ENCODE results near the gene SCRT2. TPM values are rescaled to one million over a fixed set of nuclear protein-coding genes. Genes with fewer than 3 reads are reported as not detected.

SCRT2 gene
- total RNA-seq, 1 donor = not detected

- Histone ChIP-seq H3K4me1 (ENCODE audit: insufficient read depth, low read length) (peaks cover 15% of the 10 kb centered on the region), H4K20me1 (ENCODE audit: insufficient read depth, low read length) (no peaks in the 10 kb centered on the region), H3K79me2 (ENCODE audit: insufficient read depth, low read length) (no peaks in the 10 kb centered on the region), H2AFZ (ENCODE audit: low read length) (peak overlapping the region; percentile 38), H3K36me3 (ENCODE audit: insufficient read depth, low read length) (no peaks in the 10 kb centered on the region), H3K27me3 (ENCODE audit: insufficient read depth, low read length) (peaks cover 29% of the 10 kb centered on the region), H3K4me3 (ENCODE audit: insufficient read depth, low read length) (no peak overlapping the region), H3K4me2 (ENCODE audit: insufficient read depth, low read length) (no peak overlapping the region), H3K27ac (ENCODE audit: low read depth, low read length) (no peak overlapping the region), H3K9me3 (ENCODE audit: low read depth, low read length) (no peaks in the 10 kb centered on the region)
- no peak for TF ChIP-seq CTCF (IDR thresholded peaks at IDR 0.05; ENCODE audit: extremely low read depth, low read depth, low read length)
- DNase-seq (ENCODE audit: insufficient read length, low spot score, missing footprints) = peak; percentile 92
Observed at GRCh38 chr20:658731-659291, 16.8 kb downstream of the SCRT2 start.

GRCh38 chr20:658202-658601, 17.4 kb downstream of the SCRT2 start:
- Histone ChIP-seq H4K20me1 (ENCODE audit: insufficient read depth, low read length) (no peaks in the 10 kb centered on the region), H3K9me3 (ENCODE audit: low read depth, low read length) (no peaks in the 10 kb centered on the region), H3K4me2 (ENCODE audit: insufficient read depth, low read length) (no peak overlapping the region), H3K27ac (ENCODE audit: low read depth, low read length) (no peak overlapping the region), H3K27me3 (ENCODE audit: insufficient read depth, low read length) (peaks cover 23% of the 10 kb centered on the region), H2AFZ (ENCODE audit: low read length) (no peak overlapping the region), H3K4me3 (ENCODE audit: insufficient read depth, low read length) (no peak overlapping the region), H3K79me2 (ENCODE audit: insufficient read depth, low read length) (peaks cover 5% of the 10 kb centered on the region), H3K4me1 (ENCODE audit: insufficient read depth, low read length) (peaks cover 18% of the 10 kb centered on the region), H3K36me3 (ENCODE audit: insufficient read depth, low read length) (no peaks in the 10 kb centered on the region)
- TF ChIP-seq CTCF (IDR thresholded peaks at IDR 0.05; ENCODE audit: extremely low read depth, low read depth, low read length) = no peak
- peak; percentile 63 for DNase-seq (ENCODE audit: insufficient read length, low spot score, missing footprints)

DNA sequence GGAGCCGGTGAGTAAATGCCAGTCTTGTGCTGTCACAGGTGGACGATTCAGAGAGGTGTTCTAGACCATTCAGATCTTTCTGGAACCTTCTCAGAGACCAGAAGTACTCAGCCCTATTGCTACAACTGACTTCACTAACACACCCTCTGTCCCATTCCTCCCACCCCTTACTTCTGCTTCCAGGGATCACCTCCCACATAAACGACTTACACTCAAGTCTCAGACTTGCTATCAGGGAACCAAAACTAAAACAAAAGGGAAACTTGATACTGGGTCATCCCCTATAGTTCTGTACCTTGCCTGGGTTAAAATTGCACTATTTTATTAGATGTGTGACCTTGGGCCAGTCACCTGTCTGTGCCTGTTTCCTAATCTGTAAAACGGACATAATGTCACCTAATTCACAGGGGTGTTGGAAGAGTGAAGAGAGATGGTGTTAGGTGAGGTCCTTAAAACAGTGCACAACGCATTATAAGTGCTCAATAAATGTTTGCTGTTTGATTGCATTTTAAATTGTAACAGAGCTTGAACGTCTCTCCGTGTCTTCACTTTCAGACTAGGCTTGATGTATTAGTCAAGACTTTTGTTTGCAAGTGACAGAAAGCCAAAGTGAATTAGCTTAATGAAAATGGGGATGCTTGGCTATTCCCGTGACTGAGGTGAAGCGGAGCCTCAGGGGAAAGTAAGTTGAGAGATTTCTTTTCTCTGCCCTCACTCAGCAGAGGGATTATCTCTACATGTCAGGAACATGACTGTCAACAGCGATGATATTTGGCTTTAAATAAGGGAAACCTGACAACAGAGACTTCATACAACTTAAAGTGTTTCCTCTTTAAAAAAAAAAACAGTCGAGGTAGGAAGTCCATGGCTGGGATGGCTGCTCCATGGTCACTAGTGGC, 19.6 kb downstream of the SCRT2 start:
- Histone ChIP-seq H3K4me3 (ENCODE audit: insufficient read depth, low read length) (no peak overlapping the region), H3K27ac (ENCODE audit: low read depth, low read length) (no peak overlapping the region), H4K20me1 (ENCODE audit: insufficient read depth, low read length) (peaks cover 15% of the 10 kb centered on the region), H3K4me1 (ENCODE audit: insufficient read depth, low read length) (peaks cover 29% of the 10 kb centered on the region), H2AFZ (ENCODE audit: low read length) (no peak overlapping the region), H3K36me3 (ENCODE audit: insufficient read depth, low read length) (peaks cover under 1% of the 10 kb centered on the region), H3K9me3 (ENCODE audit: low read depth, low read length) (no peaks in the 10 kb centered on the region), H3K79me2 (ENCODE audit: insufficient read depth, low read length) (peaks cover 26% of the 10 kb centered on the region), H3K27me3 (ENCODE audit: insufficient read depth, low read length) (peaks cover under 1% of the 10 kb centered on the region), H3K4me2 (ENCODE audit: insufficient read depth, low read length) (no peak overlapping the region)
- DNase-seq (ENCODE audit: insufficient read length, low spot score, missing footprints) = peak; percentile 62
- TF ChIP-seq CTCF (IDR thresholded peaks at IDR 0.05; ENCODE audit: extremely low read depth, low read depth, low read length) = no peak

DNA sequence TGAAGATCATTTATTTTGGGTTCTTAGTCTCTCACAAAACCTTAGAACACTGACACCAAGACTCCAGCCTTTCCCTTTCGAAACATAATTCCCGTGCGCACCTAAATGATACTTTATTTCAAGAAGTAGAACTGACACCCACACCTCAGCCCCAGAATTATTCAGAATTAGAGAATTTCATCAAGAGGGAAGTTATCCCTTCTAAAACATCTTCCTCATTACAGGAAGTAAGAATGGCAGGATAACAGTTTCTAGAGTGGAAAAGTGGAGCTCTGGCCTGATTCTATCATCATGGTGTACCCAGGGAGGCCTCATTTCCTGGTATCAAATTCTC, 21.2 kb downstream of the SCRT2 start:
- Histone ChIP-seq H3K4me1 (ENCODE audit: insufficient read depth, low read length) (peaks cover 26% of the 10 kb centered on the region), H4K20me1 (ENCODE audit: insufficient read depth, low read length) (peaks cover 24% of the 10 kb centered on the region), H3K27me3 (ENCODE audit: insufficient read depth, low read length) (no peaks in the 10 kb centered on the region), H3K4me2 (ENCODE audit: insufficient read depth, low read length) (no peak overlapping the region), H3K4me3 (ENCODE audit: insufficient read depth, low read length) (no peak overlapping the region), H2AFZ (ENCODE audit: low read length) (no peak overlapping the region), H3K9me3 (ENCODE audit: low read depth, low read length) (no peaks in the 10 kb centered on the region), H3K36me3 (ENCODE audit: insufficient read depth, low read length) (peaks cover 13% of the 10 kb centered on the region), H3K27ac (ENCODE audit: low read depth, low read length) (no peak overlapping the region), H3K79me2 (ENCODE audit: insufficient read depth, low read length) (peaks cover 40% of the 10 kb centered on the region)
- TF ChIP-seq CTCF (IDR thresholded peaks at IDR 0.05; ENCODE audit: extremely low read depth, low read depth, low read length) = no peak
- peak; percentile 43 for DNase-seq (ENCODE audit: insufficient read length, low spot score, missing footprints)

Measured in osteoblast (primary cell).